IMR-90 (cell line): ENCODE results near the gene SEMA3C.

Experiments used
- BHLHE40 ChIP-seq: fragments of 150-350 bp; IDR thresholded peaks from 2 replicates; pipeline ENCODE4 v1.6.1; 2016; ENCODE audit warnings: mild to moderate bottlenecking, low read depth, low read length
- CEBPB ChIP-seq: IDR thresholded peaks from 2 replicates; pipeline ENCODE4 v1.6.1; 2012; ENCODE audit warnings: low read depth, low read length, improper control_type of control experiment
- CHD1 ChIP-seq: IDR thresholded peaks from 2 replicates; pipeline ENCODE4 v1.6.1; 2012; ENCODE audit warnings: low read depth, low read length, improper control_type of control experiment
- FOS ChIP-seq: fragments of 150-350 bp; IDR thresholded peaks from 2 replicates; pipeline ENCODE4 v1.6.1; 2016; ENCODE audit warnings: low read depth, low read length
- MAFK ChIP-seq: IDR thresholded peaks from 2 replicates; pipeline ENCODE4 v1.6.1; 2012; ENCODE audit warnings: low read depth, low read length, improper control_type of control experiment
- NFE2L2 ChIP-seq: fragments of 150-350 bp; IDR thresholded peaks from 2 replicates; pipeline ENCODE4 v1.6.1; 2016; ENCODE audit warnings: low read depth, mild to moderate bottlenecking, low read length
- POLR2A ChIP-seq: IDR thresholded peaks from 2 replicates; pipeline ENCODE4 v1.6.1; 2012; ENCODE audit warnings: mild to moderate bottlenecking, low read depth, low read length
- RAD21 ChIP-seq: IDR thresholded peaks from 2 replicates; pipeline ENCODE4 v1.6.1; 2012; ENCODE audit warnings: low read length, improper control_type of control experiment
- RCOR1 ChIP-seq: IDR thresholded peaks from 2 replicates; pipeline ENCODE4 v1.6.1; 2012; ENCODE audit warnings: mild to moderate bottlenecking, low read length, improper control_type of control experiment; ENCODE audit not compliant: insufficient replicate concordance
- TF ChIP-seq, protein P1 (sequence below): conservative IDR thresholded peaks from 2 replicates; pipeline ENCODE4 v1.5.1; 2012; ENCODE audit warnings: mild to moderate bottlenecking, low read depth, low read length, improper control_type of control experiment
- TF ChIP-seq, protein P2 (sequence below): fragments of 150-350 bp; IDR thresholded peaks from 2 replicates; pipeline ENCODE4 v1.6.1; 2017; ENCODE audit warnings: mild to moderate bottlenecking, antibody characterized with exemption, low read length, low read depth

DNA sequence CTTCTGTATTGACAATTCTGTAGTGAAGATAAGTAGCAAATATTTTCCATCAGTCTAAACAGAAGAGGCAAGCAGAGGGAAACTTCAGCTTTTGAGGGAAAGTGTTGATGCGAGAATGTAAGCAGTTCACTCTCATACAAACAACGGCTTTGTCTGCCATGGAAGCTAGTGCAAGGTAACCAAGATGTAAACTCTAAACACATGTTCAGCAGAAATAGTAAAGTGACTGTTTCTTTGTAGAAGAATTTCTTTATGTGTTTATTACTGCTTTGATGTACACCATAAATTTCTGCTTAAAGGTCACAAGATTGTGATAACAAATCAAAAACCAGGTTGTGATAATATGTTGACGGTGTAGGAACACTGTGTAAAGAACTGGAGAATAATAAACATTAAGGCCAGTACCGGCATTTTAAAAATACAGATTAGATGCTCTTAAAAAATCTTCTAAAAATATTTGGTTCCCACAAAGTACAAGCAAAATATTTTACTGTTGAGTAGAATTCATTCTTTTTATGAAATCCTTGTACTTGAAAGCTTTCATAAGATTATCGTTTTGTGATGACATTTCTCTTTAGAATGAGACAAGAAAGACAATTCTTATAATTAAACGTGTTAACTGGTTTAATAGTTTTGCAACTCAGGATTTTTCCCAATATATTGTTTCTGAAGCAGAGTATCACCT is 34.2 kb downstream of the SEMA3C start:
- TF ChIP-seq POLR2A (no peak), FOS (no peak), BHLHE40 (no peak), RAD21 (no peak), CEBPB (no peak), RCOR1 (no peak), CHD1 (no peak), NFE2L2 (no peak), MAFK (no peak)
- TF ChIP-seq, protein P1, sequence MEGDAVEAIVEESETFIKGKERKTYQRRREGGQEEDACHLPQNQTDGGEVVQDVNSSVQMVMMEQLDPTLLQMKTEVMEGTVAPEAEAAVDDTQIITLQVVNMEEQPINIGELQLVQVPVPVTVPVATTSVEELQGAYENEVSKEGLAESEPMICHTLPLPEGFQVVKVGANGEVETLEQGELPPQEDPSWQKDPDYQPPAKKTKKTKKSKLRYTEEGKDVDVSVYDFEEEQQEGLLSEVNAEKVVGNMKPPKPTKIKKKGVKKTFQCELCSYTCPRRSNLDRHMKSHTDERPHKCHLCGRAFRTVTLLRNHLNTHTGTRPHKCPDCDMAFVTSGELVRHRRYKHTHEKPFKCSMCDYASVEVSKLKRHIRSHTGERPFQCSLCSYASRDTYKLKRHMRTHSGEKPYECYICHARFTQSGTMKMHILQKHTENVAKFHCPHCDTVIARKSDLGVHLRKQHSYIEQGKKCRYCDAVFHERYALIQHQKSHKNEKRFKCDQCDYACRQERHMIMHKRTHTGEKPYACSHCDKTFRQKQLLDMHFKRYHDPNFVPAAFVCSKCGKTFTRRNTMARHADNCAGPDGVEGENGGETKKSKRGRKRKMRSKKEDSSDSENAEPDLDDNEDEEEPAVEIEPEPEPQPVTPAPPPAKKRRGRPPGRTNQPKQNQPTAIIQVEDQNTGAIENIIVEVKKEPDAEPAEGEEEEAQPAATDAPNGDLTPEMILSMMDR = no peak
- TF ChIP-seq, protein P2, sequence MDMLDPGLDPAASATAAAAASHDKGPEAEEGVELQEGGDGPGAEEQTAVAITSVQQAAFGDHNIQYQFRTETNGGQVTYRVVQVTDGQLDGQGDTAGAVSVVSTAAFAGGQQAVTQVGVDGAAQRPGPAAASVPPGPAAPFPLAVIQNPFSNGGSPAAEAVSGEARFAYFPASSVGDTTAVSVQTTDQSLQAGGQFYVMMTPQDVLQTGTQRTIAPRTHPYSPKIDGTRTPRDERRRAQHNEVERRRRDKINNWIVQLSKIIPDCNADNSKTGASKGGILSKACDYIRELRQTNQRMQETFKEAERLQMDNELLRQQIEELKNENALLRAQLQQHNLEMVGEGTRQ = no peak
